HG02678 (cell line): ENCODE data around the gene UNC13B.
"Not testable (repeated sequence)": the region's sequence is repeated elsewhere in the genome, so short reads cannot be mapped to it uniquely, and the experiment has no call there.

Source experiments
- ATAC-seq: cut with Tn5 transposase; IDR thresholded peaks from one replicate; pipeline ENCODE4 v1.9.1; 2021; ENCODE audit warnings: mild to moderate bottlenecking, moderate library complexity; ENCODE audit not compliant: unreplicated experiment

Gene UNC13B

DNA sequence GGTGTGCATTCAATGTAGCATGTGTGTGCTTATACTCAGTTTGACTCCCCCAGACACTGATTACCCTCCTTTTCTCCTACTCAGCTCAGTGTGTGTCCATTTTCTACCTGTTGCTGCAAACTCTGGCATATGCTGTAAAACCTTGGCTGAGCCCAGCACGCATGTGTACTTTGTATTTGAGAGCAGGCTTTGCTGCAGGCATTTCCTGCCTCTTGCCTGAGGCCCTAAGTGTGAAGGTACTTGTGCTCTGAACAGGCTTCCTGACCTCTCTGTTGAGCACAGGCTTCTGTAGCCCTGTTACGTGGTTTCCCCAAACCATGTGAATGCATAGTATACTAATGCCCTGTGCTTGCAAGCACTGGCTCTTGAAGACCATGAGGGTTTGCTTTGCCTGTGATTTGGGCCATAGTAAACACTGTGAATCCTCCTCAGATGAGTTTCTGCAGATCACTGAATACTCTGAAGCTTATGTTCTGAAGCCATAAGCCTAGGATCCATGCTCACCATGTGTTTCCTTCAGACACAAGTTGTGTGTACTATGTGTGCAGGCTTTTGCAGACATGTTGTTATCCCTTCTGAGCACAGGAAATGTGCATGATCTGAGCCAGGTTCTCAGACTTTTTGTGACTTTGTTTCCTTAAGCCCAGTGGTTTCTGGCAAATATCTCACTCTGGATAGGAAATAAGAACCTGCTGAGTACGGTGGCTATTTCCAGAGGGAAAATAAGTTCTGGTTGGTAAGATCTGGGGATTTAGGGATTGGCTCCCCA, 203.2 kb downstream of the UNC13B start:
- ATAC-seq = no peak

GRCh38 chr9:35366627-35367026, 204.8 kb downstream of the UNC13B start:
- no peak for ATAC-seq

DNA sequence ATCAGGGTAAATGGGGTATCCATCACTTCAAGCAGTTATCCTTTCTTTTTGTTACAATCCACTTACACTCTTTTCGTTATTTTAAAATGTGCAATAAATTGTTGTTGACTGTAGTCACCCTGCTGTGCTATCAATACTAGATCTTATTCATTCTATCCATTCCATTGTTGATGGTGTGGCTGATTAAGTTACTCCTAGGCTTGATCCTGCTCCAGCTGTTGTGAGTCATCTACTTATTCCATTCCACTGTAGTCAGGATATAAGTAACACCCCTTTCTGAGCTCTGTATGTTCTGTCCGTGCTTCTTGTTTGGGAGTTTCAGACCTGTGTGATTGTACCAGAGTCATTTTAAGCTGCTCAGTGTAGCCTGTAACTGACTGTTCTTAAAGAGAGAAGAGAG, 205.6 kb downstream of the UNC13B start:
- ATAC-seq = no peak

DNA sequence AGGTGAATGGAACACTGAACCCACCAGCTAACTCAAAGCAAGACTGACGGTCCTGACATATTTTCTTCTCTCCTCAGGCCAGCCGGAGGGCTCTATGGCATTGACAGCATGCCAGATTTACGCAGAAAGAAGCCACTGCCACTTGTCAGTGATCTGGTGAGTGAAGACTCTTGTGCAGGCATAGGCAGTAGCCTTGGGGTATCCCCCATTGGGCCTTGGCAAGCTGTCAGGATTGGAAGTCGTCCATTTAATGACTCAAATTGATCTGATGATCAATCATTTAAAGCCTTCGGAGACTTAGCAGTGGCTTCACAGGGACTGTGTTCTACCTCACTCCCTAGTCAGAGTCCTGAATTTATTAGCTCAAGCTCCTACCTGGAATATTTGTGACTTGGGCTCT, 208.4 kb downstream of the UNC13B start:
- no peak for ATAC-seq

DNA sequence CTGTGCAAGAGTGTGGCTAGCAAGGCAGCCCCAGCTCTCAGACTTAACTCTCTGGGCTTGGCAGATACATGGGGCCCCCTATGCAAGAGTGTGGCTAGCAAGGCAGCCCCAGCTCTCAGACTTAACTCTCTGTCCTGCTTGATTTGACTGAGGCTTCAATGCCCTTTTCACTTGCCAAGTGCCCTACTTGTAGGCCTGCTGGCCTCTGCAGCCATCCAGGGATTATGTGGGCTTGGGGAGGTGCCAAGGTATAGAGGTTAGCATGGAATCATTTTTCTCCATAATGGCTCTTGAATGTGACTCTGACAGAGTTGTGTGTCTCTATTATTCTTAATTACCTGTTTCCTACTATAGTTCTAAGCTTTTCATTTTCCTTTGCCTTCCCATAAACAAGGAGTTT, 212.6 kb downstream of the UNC13B start:
- no peak for ATAC-seq

DNA sequence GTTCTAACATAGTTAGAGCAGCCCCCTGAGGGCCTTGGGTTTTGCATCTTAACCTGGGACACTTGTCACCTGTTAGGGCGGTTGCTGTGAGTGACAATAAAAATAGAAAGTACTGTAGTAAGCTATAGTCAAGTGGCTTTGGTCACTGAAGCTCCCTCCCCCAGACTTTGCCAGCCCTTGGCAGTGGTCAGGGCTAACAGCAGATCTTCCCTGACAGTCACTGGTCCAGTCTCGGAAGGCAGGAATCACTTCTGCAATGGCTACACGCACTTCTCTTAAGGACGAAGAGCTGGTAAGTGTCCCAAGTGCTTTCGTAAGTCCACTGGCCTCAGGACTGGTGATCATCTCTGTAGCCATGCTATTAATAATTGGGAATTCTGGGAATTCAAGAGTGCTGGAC, 213.1 kb downstream of the UNC13B start:
- no peak for ATAC-seq

DNA sequence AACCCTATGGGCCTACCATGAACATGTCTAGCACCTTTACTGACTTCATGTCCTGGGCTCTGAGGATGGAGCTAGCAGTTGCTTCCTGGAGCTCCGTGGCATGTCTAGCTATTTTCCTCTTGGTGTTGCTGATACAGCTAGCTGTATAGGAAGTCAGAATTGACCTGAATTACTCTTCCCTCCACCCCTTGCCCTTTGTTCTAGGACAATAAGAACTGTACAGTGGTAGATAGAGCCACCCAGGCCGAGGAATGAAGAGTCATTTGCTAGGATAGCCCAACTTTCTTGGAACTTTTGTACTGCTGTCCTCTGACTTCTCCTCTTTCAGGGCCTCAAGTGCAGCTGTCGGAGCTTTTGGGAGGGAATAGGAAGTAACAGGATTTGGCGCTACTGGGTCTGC, 218.2 kb downstream of the UNC13B start:
- ATAC-seq = no peak

DNA sequence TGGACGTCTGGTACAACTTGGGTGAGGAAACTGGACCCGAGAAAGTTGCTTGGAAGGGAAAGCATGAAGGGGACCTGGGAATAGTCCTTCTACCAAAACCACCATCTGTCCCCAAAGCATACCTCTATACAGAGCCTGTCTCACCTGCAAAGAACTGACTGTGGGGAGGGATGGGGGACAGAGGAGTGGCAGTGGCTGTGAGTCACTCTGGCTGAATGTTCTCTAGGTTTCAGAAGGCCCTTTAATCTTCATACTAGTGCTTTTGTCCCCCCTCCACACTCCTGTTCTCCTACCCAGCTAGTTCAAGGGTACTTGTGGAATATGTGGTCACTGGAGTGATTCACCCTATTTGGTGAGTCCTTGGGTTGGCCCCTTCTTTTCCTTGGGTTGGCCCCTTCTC, 218.8 kb downstream of the UNC13B start:
- ATAC-seq = no peak

DNA sequence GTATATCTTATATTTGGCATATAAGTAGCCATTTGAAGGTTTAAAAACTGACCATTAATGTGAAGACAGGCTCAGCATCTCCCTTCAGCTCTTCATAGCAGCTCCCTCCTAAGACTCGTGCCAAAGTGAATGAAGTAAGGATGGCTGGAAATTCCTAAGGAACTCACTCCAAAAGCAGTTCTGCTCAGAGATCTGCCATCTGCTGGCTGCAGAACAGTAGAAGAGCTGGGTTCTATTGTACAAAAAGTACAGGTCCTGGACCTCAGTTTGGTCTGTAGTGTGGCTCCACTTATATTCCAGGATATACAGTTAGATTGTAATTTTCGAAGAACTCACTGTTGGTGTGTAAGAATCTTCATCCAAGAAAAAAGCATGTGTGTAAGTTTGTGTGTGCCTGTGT, 223.2 kb downstream of the UNC13B start:
- ATAC-seq = no peak

GRCh38 chr9:35395076-35395705, 233.4 kb downstream of the UNC13B start:
- ATAC-seq = no peak

DNA sequence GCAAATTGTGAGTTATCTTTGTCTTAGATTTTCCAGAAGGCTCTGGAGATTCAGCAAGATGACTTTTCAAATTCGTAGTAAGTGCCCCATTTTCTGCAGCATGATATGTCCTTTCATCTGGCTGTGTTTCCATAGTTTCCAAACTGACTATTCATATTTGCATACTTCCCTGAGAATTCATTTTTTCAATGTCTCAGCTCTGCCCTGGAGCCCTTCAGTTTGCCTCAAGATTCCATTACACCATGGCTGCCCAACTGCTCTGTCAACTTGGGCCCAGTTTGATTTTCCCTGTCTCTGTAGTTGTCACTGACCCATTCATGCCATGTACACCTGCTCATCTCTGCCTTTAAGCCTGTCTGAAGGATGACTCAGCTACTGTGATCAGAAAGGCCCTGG, 233.9 kb downstream of the UNC13B start:
- no peak for ATAC-seq

DNA sequence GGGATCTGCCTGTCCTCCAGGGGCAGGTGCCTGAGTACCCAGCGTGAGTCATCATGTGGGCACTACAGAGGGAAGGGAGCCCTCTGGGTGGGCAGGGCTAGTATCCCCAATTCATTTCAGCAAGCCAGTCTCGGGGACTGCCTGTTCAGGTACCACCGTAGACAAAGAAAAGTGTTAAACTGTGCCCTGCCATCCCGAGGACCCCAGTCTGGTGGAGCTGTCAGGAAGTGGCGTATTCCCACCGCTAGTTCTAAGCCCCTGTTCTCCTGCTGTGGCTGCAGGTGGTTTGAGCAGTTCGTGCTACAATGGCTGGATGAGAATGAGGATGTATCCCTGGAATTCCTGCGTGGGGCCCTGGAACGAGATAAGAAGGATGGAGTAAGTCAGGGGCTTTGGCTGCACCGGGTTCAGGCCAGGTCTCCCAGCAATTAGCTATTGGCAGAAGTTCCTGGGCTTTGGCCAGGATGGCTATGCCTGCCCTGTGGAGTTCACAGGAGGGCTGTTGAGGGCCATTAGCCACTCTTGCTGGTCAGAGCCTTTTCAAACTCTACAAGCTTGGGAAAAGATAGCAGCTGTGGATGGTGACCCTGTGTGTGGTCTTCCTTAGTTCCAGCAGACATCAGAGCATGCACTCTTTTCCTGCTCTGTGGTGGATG, 234.9 kb downstream of the UNC13B start:
- ATAC-seq = no peak

DNA sequence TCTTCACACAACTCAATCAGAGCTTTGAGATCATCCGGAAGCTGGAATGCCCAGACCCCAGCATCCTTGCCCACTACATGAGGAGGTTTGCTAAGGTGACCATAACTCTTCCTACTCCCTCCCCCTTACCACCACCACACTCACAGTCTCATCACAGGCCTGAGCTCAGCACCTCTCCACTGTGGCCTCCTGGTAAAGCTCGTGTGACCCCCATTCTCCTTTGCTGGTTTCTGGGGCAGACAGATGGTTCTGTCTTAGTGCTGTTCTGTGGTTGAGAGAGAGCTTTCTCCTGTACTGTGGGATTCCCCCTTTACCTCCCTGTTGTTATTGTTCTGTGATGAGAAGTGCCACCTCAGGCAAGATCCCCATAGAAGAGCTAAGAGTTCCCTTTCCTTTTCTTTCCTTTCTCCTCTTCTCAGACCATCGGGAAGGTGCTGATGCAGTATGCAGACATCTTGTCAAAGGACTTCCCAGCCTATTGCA, 235.4 kb downstream of the UNC13B start:
- ATAC-seq = no peak

DNA sequence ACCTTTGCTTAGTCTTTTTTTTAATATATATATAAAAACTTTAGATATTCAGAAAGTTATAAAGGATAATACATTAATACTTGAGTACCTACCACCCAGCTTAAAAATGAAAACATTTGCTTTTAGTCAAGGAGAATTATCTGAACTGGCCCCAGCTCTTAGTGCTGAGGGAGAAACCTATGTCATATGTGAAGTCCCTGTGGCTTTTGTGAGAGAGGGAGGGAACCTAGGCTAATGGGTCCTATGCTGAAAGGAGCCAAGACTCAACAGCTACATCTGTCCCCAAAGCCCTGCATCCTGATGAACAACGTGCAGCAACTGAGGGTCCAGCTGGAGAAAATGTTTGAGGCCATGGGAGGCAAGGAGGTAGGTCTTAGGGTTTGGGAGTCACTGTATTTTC, 236.1 kb downstream of the UNC13B start:
- ATAC-seq = no peak

GRCh38 chr9:35398651-35399335, 237.0 kb downstream of the UNC13B start:
- no peak for ATAC-seq

GRCh38 chr9:35404865-35405264, 243.1 kb downstream of the UNC13B start:
- no peak for ATAC-seq

GRCh38 chr9:35406183-35406959, 244.6 kb downstream of the UNC13B start:
- no peak for ATAC-seq

DNA sequence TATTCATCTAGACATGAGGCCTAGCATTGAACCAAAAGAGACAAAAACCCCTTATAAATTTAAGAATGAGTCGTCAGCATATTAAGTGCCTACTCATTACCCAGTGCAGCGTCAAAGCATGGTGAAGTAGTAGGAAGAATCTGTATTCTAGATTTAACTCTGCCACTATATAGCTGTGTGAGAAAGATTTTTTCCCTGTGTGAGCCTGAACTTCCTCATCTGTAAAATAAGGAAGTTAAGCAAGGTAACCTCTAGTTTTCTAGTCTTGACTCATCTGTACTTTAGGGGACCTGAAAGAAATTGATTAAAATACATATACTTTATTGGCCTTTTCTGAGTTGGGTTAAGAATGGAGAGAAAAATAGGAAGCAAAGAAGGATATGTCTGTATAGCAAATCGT, 246.0 kb downstream of the UNC13B start:
- no peak for ATAC-seq

GRCh38 chr9:35409434-35409833, 247.6 kb downstream of the UNC13B start:
- ATAC-seq = not testable (repeated sequence)

DNA sequence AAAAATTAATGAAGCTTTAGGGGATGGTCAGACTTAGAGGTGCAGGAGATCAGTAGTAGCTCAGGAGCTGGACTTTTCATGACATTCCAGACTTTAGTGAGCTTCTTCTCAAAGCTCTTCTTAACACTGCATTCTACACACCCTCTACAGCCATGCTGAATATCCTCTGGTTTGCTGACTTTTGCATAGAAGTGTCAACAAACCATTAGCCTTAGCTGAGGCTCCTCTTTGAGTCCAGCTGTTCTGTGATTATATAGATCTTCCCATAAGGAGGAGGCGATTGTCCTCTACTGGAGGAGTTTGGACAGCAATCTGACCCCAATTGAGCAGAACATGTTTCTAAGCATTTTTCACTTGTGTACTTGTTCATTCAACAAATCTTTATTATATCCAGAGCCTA, 253.1 kb downstream of the UNC13B start:
- no peak for ATAC-seq
